DMS79 treated with DMSO at 0.1 percent for 48 hours (cell line): Measurements from ENCODE around the gene SAT1.

Experiments
- DNase-seq: peaks from one replicate; lab custom pipeline; 2025; lab: John Stamatoyannopoulos, UW

SAT1 gene

DNA sequence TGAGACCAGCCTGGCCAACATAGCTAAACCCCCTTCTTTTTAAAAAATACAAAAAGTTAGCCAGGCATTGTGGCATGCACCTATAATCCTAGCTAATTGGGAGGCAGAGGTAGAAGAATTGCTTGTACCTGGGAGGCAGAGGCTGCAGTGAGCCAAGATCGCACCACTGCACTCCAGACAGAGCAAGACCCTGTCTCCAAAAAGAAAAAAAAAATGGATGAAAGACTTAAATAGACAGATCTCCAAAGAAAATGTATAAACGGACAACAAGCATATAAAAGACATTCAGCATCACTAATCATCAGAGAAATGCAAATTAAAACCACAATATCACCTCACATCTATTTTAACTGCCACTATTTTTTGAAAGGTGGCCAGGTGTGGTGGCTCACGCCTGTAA is 6.6 kb upstream of the SAT1 start:
- DNase-seq = no peak

DNA sequence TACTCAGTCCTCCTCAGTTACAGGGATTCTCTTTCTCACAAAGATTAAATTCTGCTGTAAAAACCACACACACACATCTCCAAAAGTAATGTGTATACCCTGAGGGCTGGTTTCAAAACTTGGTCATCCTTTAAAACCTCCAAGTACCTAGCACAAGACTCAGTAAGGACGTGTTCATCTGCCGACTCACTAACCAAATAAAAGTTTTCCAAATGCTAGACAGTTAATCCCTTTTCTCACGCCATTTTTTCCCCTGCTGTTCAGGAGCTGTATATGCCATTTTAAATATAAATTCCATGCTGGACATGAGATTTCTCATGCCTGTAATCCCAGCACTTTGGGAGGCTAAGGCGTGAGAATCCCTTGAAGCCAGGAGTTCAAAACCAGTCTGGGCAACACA is 3.9 kb upstream of the SAT1 start:
- no peak for DNase-seq

DNA sequence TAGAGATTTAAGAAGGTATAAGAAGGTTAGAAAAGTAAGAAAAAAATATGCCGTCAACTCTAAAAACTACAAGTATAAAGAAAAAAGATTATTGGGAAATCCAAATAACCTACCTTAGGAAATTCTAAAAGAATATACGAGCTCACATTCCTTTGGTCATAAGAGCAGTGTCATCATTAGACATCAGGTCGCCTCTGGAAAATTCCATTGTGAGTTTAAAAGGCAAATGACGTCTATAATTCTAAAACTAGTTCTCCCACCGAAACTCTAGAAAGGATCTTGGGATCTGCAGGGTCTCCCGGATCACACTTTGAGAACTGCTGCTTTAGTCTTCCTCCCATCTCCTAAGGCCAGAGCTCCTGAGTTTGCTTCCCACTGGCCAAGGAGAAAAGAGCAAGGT is 518 bp upstream of the SAT1 start:
- no peak for DNase-seq

DNA sequence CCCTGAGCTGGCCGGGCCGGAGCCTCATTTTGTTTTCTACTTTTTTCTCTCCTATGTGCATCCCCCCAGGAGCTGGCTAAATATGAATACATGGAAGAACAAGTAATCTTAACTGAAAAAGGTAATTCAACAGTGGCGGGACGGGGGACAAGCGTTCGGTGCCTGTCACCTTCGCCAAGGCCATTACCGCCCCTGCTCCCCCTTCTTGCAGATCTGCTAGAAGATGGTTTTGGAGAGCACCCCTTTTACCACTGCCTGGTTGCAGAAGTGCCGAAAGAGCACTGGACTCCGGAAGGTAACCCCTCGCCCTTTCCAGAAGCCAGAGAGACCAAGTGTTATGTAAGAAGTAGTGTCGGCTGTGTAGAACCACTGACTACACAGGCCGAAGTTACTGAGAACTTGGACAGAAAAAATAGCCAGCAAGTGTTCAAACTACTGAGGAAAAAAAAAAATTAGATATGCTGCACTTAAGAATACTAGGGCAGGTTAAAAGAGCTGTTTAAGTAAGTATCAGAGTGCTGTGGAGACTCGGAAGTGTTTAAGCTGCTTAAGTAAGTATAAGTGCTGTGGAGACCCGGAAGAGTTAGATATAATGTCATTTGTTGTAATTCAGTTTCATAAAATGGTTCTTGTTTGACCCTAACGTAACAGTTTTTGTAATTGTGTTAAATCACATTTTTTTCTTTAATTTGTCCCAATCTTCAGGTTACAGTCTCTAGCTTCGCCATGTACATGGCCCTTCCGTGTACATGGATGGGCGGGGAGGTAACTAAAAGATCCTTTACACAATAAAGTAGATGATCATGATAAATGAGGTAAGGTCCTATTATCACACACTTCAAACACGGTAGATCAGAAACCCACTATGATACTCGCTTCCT is 856 bp downstream of the SAT1 start:
- no peak for DNase-seq

DNA sequence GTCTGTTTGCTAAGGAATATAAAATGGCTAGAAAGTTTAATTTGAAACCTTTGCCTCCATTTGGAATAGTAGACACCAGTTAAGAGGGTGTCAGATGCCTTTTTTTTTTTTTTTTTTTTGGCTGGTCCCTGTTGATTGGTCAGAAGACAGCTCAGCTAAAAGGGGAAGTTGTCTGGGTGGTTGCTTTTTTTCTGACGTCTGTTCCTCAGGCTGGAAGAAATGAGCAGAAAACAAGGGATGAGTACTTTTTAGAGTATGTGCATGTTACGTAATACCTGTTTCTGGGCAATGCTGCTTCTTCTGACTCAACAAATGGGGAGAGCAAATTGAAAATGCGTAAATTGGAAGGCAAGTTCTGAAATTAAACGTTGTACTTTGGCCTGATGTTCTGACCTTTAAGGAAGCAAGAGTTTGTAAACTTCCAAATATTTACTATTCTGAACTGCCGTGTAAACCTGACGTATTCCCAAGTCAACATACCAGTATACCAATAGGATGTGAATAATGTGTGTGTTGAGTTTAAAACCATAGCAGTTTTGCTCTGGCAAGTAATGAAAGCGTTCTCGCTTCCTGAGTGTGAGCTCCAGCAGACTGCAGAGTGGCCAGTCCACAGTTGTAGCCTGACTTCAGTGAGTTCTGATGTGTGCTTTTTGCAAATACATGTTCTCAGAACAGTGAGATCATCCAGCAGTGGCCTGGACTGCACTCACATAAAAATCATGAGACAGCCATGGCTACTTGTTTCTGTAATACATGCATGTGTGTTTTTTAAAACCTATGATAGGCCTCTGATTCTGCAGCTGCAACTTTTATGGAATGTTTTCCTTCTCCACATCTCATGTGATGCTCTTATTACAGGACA is 1.7 kb downstream of the SAT1 start:
- no peak for DNase-seq

DNA sequence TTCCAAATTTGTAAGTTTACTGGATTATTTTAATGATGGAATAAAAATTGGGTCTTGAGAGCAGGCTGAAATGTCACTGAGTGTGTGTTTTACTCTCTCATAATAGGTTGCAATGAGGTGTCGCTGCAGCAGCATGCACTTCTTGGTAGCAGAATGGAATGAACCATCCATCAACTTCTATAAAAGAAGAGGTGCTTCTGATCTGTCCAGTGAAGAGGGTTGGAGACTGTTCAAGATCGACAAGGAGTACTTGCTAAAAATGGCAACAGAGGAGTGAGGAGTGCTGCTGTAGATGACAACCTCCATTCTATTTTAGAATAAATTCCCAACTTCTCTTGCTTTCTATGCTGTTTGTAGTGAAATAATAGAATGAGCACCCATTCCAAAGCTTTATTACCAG is 2.6 kb downstream of the SAT1 start:
- DNase-seq = no peak

DNA sequence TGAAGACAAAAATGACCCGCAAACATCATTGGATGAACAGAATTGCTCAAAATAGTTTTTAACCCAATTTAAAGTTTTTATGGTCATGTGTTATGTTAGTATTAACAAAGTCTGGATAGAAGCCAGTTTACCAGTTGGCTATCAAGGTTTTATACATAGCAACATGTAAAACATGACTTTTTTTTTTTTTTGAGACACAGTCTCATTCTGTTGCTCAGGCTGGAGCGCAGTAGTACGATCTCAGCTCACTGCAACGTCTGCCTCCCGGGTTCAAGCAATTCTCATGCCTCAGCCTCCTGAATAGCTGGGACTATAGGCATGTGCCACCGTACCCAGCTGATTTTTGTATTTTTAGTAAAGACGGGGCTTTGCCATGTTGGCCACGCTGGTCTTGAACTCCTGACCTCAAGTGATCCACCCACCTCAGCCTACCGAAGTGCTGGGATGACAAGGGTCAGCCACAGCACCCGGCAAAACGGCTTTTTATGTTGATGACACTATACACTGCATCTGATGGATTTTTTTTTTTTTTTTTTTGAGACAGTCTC is 3.4 kb downstream of the SAT1 start:
- DNase-seq = no peak

DNA sequence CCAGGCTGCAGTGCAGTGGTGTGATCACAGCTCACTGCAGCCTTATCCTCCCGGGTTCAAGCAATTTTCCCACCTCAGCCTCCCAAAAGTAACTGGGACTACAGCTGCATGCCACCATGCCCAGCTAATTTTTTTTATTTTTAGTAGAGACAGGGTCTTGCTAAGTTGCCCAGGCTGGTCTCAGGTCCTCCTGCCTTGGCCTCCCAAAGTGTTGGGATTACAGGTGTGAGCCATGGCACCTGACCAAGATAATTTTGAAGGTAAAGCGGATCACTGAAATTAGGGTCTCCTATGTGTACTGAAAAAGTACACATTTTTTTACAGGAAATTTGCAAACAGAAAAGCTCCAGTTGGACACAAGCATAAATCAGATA is 4.8 kb downstream of the SAT1 start:
- no peak for DNase-seq

DNA sequence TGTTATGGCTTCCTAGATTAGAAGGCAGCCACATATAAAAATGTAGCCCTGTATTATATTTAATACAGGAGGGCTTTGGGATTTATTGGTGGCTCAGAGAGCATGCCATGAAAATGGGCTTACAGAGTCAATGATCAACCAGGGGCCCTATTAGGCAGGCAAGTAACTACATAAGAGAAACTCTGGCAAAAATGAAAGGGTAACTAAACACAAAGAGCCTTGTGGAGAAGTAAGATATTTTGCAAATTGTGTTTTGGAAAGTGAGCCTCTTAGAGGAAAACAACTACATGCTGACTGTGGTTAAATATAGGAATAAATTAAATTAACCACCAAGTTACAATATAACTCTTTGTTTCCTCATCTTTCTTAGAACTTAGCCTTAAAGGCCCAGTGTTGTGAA is 5.5 kb downstream of the SAT1 start:
- no peak for DNase-seq

DNA sequence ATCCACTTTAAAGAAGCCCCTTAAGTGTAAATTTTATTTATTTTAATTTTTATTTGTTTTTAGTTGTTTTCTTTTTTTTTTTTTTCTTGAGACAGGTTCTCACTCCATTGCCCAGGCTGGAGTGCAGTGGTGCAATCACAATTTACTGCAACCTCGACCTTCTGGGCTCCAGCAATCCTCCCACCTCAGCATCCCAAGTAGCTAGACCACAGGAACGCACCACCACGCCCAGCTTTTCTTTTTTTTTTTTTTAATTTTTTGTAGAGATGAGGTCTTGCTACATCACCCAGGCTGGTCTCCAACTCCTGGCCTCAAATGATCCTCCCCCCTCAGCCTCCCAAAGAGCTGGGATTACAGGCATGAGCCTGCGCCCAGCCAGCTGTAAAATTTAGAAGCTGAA is 6.0 kb downstream of the SAT1 start:
- DNase-seq = no peak

DNA sequence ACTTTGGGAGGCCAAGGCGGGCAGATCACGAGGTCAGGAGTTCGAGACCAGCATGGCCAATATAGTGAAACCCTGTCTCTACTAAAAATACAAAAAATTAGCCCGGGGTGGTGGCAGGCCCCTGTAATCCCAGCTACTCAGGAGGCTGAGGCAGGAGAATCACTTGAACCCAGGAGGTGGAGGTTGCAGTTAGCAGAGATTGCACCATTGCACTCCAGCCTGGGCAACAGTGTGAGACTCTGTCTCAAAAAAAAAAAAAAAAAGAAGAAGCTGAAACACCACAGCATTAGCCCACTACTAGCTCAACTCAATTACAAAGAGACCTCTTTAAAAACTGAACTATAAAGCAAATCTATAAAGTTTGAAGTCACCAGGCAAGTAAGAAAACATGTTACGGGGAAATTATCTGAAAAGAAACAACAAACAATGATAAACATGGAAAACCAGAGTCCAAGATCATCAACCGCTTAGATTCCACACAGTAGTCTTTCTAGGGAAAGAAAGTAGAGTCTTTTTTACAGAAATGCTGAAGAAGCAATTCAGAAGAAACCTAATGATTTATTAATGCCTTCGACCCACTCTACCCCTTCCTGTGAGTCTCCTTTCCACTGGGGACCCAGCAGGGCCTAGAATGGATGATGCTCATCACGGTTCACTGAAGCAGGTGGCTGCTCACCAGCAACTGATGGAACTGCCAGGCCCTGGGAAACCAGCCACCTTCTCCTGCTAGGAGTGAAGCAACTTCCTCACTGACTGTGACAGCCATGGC is 6.6 kb downstream of the SAT1 start:
- no peak for DNase-seq

DNA sequence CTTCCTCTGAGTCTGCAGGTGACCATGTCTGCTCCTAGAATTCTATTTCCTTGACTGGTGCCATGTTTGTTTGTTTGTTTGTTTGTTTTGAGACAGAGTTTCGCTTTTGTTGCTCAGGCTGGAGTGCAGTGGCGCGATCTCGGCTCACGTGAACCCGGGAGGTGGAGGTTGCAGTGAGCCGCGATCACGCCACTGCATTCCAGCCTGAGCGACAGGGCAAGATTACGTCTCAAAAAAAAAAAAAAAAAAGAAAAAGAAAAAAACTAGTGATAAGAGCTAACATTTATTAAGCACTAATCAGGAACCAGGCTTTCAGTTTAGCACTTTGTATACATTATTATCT is 7.2 kb downstream of the SAT1 start:
- DNase-seq = no peak

DNA sequence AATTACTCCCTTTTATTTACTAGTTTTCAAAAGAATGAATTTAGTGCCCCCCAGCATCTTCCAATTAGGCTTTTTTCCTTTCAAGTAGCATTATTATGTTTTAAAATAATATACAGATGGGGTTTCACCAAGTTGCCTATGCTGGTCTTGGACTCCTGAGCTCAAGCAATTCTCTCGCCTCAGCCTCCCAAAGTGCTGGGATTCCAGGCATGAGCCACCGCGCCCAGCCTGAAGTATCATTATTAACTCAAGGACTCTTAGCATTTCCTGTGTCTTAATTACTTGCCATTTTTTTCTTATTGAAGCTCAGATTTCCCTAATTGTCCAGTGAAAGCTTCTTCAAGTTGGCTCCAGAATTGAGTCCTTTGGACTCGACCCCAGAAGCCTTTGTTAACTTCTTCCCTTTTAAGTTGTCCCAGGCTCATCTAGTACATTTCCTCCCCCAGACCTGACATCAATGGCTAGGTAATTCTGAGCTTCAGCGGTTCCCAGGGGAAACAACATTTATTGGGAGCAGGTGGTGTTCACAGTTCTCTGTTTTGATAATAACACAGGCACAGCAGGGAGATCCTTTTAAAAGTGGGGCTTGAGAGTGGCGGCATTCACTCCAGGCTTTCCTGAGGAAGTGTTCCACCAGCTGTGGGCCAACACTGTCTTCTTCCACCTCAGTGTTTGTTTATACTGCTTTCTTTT is 10.0 kb downstream of the SAT1 start:
- DNase-seq = peak; percentile 64

DNA sequence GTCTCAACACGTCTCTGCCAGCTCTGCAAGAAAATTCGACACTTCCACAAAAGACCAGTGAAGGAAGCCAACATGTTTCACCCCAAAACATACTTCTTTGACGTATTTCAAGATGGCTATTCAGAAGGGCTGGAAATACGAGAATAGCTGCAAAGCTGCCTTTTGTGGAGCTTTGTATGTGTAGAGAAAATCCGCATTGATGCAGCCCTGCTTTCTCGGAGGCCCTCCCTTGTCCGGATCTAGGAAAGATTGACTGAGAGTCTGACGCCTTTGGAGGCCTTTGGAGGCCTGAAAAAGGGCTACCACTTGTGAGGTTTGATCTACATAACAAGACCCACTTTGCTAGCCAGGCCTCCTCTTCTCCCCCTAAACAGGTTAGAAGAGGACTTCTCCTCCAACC is 12.2 kb downstream of the SAT1 start:
- no peak for DNase-seq

DNA sequence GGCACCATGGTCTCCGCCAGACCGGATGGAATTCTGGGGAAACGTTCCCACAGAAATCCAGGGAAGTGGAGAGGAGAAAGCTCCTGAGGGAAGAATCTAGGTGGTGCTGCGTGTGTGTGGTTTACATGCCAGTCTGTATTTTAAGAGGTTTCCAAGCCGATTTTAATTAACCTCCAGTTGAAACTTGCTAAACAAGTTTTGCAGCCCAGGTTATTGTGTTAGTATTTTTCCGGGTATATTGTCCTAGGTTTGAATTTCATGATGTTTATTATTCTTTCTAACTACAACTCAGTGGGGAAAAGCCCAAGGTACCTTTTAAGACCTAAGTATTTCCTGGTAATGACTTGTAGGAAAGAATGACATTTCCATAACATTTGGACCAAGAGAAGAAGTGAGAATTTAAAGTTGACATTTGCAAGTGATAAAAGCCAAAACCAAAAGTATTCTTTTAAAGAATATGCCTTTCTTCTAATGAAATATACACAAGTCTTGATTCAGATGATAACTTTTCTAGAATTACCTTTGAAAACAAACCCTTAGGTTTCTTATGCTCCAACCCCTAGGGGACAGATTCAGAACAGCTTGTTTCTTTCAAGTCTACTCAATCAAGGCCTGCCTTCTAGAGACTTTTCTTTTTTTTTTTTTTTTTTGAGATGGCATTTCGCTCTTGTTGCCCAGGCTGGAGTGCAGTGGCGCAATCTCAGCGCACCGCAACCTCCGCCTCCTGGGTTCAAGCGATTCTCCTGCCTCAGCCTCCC is 14.6 kb downstream of the SAT1 start:
- peak; percentile 42 for DNase-seq

DNA sequence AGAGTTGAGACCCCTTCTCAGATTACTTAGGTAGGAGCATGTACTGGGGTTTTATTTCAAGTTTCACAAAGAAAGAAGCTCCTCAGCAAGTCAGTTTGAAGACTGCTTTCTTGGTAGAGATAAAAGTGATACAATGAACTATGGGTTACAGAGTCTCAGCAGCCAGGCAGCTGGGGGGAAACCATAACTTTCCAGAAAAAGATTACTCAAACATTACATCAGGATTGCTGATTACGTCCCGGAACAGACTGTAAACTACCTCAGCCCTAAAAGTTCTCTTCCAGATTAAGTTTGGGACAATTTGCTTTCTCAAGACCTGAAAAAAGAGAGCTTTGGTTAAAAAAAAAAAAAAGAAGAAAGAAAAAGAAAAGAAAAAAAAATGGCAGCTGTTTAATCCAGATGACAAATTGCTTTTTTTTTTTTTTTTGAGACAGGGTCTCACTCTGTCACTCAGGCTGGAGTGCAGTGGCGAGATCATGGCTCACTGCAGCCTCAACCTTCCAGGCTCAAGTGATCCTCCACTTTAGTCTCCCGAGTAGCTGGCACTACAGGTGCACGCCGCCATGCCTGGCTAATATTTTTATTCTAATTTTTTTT is 16.6 kb downstream of the SAT1 start:
- DNase-seq = no peak

DNA sequence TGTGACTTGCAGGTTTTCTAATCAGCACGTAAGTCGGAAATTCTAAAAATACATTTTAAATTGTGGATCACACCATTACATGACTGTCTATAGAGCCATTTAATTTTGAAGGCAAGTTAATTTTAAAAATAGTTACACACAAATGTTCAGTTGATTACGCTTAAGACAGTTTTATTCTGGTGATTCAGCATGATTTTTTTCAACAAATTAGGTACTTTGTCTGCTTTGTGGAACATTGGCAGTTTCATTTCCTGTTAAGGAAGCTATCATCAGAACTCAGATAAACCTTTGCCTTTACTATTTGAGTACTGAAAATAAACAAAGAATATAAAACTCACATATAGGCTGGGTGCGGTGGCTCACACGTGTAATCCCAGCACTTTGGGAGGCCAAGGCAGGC is 19.5 kb downstream of the SAT1 start:
- no peak for DNase-seq

DNA sequence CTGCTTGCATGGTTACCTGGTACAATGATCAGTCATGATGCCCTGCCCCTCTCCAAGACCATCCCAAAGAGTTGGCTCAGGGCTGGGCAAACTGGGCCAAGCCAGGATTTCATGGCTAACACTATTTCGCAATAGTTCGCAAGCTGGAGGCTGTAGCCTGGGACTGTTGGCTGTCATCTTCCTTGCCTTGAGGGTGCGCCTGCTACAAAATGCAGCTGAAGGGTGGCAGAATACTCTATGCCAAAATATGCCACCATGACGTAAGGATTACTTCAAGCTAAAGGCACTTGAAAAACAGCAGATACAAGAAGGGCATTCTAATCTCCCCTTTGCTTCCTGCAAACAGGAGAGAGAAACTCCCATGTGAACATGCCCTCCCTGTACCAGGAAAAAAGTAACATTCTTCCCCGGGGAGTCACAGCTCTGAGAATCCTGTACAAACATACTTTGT is 21.0 kb downstream of the SAT1 start:
- DNase-seq = no peak

DNA sequence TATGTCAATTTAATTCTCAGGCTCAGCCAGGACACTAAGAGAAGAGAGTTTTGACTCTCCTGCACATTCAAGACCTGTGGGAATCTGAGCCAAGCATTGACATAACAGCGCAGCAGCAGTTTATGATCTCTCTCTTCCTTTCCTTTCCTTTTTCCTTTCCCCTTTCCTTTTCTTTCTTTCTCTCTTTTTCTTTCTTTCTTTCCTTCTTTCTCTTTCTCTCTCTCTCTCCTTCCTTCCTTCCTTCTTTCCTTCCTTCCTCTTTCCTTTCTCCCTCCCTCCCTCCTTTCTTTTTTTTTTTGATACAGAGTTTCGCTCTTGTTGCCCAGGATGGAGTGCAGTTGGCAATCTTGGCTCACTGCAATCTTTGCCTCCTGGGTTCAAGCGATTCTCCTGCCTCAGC is 21.6 kb downstream of the SAT1 start:
- DNase-seq = no peak

DNA sequence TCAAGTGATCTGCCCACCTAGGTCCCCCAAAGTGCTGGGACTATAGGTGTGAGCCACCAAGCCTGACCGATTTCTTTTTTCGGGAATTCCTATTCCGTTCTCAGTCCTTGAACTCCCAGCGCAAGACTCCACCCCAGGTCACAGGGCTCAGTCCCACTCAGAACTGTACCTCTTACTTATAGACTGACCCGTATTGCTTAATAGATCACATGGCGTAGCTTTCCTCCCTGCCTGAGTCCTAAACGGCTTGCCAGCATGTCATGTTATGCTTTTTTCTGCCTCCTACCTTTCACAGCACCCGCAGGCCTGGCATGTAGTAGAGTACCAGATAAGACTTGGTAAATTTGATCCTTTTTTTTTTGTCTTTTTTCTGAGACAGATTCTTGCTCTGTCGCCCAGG is 22.4 kb downstream of the SAT1 start:
- no peak for DNase-seq

DNA sequence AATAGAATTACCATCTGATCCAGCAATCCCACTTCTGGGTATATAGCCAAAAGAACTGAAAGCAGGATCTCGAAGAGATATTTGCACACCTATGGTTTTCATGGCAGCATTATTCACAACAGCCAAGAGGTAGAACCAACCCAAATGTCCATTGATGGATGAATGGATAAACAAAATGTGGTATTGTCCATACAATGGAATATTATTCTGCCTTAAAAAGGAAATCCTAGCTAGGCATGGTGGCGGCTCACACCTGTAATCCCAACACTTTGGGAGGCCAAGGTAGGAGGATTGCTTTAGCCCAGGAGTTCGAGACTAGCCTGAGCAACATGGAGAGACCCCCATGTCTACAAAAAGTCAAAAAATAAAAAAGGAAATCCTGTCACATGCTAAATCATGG is 27.3 kb downstream of the SAT1 start:
- no peak for DNase-seq
